ENCODE data around the gene SLC29A3. TPM values are rescaled to one million over a fixed set of nuclear protein-coding genes. Genes with fewer than 3 reads are reported as not detected.

The SLC29A3 gene
- total RNA-seq, 1 donor from 2014 or later, result 0.53 TPM

- no peaks in the 10 kb centered on the region for H3K27me3 ChIP-seq (ENCODE audit: control insufficient read depth, insufficient read depth, low read length)
- DNase-seq (ENCODE audit: low read depth) (no peak), FAIRE-seq (no peak)
- H3K36me3 ChIP-seq (ENCODE audit: control insufficient read depth, insufficient read depth, low read length), result no peaks in the 10 kb centered on the region
- no peak for TF ChIP-seq CTCF (IDR thresholded peaks at IDR 0.05; ENCODE audit: insufficient read depth, low read length, severe bottlenecking)
- H3K4me3 ChIP-seq (ENCODE audit: low read depth, low read length), result no peak overlapping the region
Measured at GRCh38 chr10:71362141-71362540, 43.1 kb downstream of the SLC29A3 start.

- no peaks in the 10 kb centered on the region for H3K36me3 ChIP-seq (ENCODE audit: control insufficient read depth, insufficient read depth, low read length)
- DNase-seq (ENCODE audit: low read depth), result no peak
- FAIRE-seq, result no peak
- no peak for TF ChIP-seq CTCF (IDR thresholded peaks at IDR 0.05; ENCODE audit: insufficient read depth, low read length, severe bottlenecking)
- H3K4me3 ChIP-seq (ENCODE audit: low read depth, low read length), result no peak overlapping the region
- no peaks in the 10 kb centered on the region for H3K27me3 ChIP-seq (ENCODE audit: control insufficient read depth, insufficient read depth, low read length)
Measured at GRCh38 chr10:71363936-71364335, 44.9 kb downstream of the SLC29A3 start.

GRCh38 chr10:71365366-71365765 is 46.3 kb downstream of the SLC29A3 start:
- no peaks in the 10 kb centered on the region for H3K36me3 ChIP-seq (ENCODE audit: control insufficient read depth, insufficient read depth, low read length)
- TF ChIP-seq CTCF (IDR thresholded peaks at IDR 0.05; ENCODE audit: insufficient read depth, low read length, severe bottlenecking), result no peak
- H3K4me3 ChIP-seq (ENCODE audit: low read depth, low read length), result no peak overlapping the region
- no peak for DNase-seq (ENCODE audit: low read depth)
- no peaks in the 10 kb centered on the region for H3K27me3 ChIP-seq (ENCODE audit: control insufficient read depth, insufficient read depth, low read length)
- FAIRE-seq, result no peak

GRCh38 chr10:71366690-71367089 is 47.6 kb downstream of the SLC29A3 start:
- FAIRE-seq (no peak), DNase-seq (ENCODE audit: low read depth) (peak; percentile 51)
- TF ChIP-seq CTCF (IDR thresholded peaks at IDR 0.05; ENCODE audit: insufficient read depth, low read length, severe bottlenecking), result no peak
- H3K36me3 ChIP-seq (ENCODE audit: control insufficient read depth, insufficient read depth, low read length), result no peaks in the 10 kb centered on the region
- no peaks in the 10 kb centered on the region for H3K27me3 ChIP-seq (ENCODE audit: control insufficient read depth, insufficient read depth, low read length)
- no peak overlapping the region for H3K4me3 ChIP-seq (ENCODE audit: low read depth, low read length)

GRCh38 chr10:71367271-71367670 is 48.2 kb downstream of the SLC29A3 start:
- H3K36me3 ChIP-seq (ENCODE audit: control insufficient read depth, insufficient read depth, low read length), result no peaks in the 10 kb centered on the region
- no peak overlapping the region for H3K4me3 ChIP-seq (ENCODE audit: low read depth, low read length)
- no peak for TF ChIP-seq CTCF (IDR thresholded peaks at IDR 0.05; ENCODE audit: insufficient read depth, low read length, severe bottlenecking)
- no peak for FAIRE-seq
- peaks cover 1% of the 10 kb centered on the region for H3K27me3 ChIP-seq (ENCODE audit: control insufficient read depth, insufficient read depth, low read length)
- DNase-seq (ENCODE audit: low read depth), result peak; percentile 44

- no peak for TF ChIP-seq CTCF (IDR thresholded peaks at IDR 0.05; ENCODE audit: insufficient read depth, low read length, severe bottlenecking)
- H3K4me3 ChIP-seq (ENCODE audit: low read depth, low read length), result no peak overlapping the region
- DNase-seq (ENCODE audit: low read depth) (no peak), FAIRE-seq (no peak)
- H3K36me3 ChIP-seq (ENCODE audit: control insufficient read depth, insufficient read depth, low read length), result no peaks in the 10 kb centered on the region
- H3K27me3 ChIP-seq (ENCODE audit: control insufficient read depth, insufficient read depth, low read length), result peaks cover 3% of the 10 kb centered on the region
Measured at GRCh38 chr10:71368176-71368575, 49.1 kb downstream of the SLC29A3 start.
